Stimulated activated CD4-positive, alpha-beta T cell treated with anti-CD3 and anti-CD28 coated beads, Interleukin-4, amount 100 ng/mL, for 24 hours (primary cell): Measurements from ENCODE around the gene SLC10A1.
"Not testable (repeated sequence)": the region's sequence is repeated elsewhere in the genome, so short reads cannot be mapped to it uniquely, and the experiment has no call there.

Experiments
- DNase-seq: peaks from one replicate; pipeline ENCODE4 v3.0.0-alpha.2; 2020

Gene SLC10A1

DNA sequence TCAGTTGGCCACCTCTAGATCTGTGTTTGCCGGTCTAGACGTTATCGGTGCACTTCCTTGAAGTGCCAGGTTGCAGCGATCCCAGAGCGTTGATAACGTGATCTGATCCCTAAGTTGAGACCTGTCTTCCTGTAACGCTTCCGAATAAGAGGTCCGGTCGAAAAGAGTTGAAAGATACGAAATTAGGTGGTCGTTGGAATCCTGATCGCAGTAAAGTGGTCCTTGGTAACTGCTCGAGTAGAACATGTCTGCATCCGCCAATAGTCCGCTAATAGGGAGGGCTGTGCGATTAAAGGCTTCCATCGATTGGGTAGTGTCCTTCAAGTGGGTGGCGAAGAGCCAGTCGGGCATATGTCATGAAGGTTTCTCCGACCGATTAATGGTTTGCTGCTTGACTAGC, 27.4 kb downstream of the SLC10A1 start:
- no peak for DNase-seq

DNA sequence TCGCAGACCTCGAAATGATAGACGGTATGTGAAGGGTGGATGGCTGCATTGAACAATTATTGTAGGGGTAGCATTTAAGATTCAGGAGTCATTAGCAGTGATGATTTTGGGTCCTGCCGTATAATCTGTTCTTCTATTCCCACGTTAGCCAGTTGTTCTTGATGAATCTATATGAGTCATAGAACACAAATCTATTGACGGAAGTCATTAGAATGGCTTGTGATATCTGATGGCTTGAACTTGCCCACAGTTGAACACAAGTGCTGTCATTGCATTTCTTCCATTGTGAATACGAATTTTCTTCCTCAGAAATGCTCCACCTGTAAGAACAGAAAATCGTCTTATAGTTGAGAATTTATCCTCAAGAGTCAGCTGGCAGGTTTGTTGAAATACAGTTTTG, 28.2 kb downstream of the SLC10A1 start:
- no peak for DNase-seq

DNA sequence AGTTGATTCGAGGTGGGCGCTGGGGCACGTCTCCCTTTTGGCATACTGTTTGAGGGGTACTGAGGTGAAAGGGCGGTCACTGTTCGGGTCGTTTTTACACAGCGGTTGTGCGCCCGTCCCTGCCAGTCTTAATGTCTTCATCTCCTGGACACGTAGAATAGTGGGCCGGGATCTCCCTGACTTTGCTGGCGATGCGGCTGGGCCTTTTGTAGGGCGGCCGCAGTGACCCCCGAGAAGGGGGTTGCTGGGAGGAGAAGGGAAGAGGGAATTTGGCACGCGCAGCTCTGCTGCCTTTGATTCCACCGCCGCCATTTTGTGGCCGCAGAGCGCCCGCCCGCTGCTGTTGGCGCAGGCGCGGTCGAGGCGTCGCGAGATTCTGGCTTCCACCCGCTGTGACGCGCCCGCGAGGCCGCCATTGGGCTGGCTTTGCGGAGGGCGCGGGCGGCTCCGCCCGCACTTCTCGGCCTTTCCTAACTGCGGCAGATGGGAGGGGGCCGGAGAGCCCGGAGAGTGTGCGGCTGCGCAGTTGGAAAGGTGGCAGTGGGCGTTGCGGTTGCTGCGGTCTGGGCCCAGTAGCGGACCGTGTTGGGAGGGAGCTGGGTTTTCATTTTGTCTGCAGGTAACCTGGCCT, 29.6 kb downstream of the SLC10A1 start:
- DNase-seq = peak; percentile 94

DNA sequence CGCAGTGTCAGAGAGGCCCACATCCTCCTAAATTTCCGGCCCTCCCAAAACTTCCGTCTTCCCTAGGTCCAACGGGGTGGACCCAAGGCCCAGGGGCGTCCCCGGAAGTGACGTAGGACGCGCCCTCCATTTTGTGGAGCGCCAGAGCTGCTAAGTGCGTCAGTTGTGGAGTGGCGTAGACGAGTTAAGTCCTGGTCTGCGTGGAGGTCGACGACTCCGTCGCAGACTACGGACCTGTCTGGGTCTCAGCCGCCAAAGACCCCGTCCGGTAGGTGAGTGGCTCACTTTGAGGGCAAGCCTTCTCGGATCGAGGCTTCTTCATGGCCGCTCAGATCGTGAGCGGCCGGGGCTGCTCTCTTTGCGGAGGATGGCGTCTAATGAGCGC, 30.1 kb downstream of the SLC10A1 start, which contains the start of gene SRSF5:
SRSF5 (plus strand) TSS at position 159 of the 385 bp plus-strand sequence. CDS start 1,015 bp downstream, outside the sequence.
- DNase-seq = peak; percentile 94

GRCh38 chr14:69763761-69764510, 33.1 kb downstream of the SLC10A1 start:
- peak; percentile 55 for DNase-seq

- no peak for DNase-seq
Observed at GRCh38 chr14:69760810-69761209, 36.2 kb downstream of the SLC10A1 start.

DNA sequence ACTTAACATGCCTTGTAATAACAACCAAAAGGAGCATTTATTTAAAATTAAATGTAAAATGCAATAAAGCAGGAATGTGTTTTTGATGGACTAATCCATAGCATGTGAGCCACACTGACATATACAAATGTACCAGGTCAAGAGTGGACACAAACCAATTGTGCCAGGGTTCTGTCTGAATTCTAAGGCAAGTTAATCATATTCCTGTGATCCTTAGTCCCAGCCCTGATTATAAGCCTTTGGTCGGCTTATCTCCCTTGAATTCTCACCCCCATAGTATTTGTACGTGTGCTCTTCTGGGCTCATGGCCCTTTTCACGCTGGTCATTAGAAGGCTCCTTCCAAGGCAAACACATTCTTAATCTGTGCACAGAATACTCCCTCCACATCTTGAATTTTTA, 40.7 kb downstream of the SLC10A1 start:
- no peak for DNase-seq

DNA sequence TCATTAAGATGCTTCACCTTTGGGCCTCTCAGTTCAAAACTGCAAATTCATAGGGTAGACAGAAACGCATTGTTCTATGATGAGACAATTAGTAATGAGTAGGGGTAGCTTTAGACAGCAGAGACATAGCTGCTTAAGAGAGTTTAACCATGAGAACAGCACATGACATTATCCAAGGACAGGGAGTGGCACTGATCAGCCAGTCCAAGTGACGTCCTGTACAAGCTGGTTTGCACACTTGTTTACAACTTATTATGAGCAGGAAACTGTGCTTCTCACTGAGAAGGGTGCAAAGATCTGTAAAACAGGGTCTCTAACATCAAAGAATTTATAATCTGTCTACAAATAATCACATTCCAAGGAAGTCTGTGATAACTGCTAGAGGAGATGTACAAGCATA, 41.3 kb downstream of the SLC10A1 start:
- no peak for DNase-seq

GRCh38 chr14:69755296-69755695, 41.7 kb downstream of the SLC10A1 start:
- DNase-seq = no peak

DNA sequence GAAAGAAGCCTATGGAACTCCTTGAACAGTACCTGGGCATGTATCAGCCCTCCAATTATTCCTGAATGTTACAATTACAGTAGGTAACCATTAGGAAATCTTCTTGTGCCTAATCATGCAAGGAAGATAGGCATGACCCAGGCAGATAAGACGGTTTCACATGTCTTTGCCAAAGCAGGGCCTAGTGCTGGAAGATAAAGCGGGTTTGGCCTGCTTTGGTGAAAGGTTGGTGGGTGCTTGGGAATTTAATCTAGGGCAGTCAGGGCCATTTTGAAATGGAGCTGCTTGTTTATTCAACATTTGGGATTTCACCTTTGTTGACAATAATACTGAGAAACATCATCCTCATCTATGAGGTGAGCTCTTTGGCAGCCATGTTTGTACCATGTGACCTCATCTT, 42.6 kb downstream of the SLC10A1 start:
- DNase-seq = no peak

DNA sequence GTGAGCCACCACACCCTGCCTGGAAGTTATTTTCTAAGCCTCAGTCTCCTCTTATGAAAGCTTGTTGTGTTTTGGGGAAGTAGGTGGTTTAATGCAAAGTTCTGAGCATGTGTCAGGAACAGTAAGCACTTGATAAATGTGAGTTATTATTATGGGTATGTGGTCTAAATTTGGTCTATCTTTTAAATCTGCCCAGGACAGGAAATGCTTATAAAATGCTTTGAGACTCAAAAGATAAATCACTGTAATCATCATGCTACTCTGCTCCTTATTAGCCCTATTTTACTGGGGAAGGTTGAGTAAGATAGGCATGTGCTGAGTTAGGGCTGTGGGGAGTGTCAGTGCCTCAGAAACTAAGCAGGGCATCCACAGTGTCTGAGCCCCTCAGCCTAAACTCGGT, 43.2 kb downstream of the SLC10A1 start:
- no peak for DNase-seq

DNA sequence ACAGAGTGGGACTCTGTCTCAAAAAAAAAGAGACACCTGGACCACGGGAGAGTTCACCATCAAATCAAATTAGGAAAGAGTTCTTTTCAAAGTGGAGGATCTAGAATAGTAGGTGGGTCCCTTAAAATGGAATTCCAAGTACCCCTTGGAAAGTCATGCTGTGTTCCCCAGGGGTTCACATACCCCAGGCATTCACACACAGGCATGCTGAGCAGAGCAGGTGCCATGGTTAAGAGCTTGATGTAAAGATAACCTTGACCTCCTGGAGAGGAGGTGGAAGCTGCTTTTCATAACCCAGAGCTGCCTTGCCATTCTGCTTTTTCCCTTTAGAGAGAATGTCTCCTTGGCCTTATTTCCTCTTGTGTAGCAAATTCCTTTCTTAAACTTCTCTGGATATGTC, 44.3 kb downstream of the SLC10A1 start:
- no peak for DNase-seq

GRCh38 chr14:69750495-69750894, 46.5 kb downstream of the SLC10A1 start:
- no peak for DNase-seq

- DNase-seq = no peak
Observed at GRCh38 chr14:69749956-69750355, 47.1 kb downstream of the SLC10A1 start.

GRCh38 chr14:69741055-69741454, 56.0 kb downstream of the SLC10A1 start:
- no peak for DNase-seq

DNA sequence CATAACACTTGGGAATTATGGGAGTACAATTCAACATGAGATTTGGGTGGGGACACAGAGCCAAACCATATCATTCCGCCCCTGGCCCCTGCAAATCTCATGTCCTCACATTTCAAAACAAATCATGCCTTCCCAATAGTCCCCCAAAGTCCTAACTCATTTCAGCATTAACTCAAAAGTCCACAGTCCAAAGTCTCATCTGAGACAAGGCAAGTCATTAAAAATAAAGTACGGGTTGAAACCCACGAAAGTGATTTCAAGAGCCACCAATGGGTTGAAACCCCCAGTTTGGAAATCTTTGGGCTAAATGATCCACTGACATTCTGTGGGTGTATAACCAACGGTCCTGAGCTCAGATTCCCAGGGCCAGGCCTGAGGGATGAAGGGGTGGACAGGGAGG, 60.6 kb downstream of the SLC10A1 start:
- not testable (repeated sequence) for DNase-seq

DNA sequence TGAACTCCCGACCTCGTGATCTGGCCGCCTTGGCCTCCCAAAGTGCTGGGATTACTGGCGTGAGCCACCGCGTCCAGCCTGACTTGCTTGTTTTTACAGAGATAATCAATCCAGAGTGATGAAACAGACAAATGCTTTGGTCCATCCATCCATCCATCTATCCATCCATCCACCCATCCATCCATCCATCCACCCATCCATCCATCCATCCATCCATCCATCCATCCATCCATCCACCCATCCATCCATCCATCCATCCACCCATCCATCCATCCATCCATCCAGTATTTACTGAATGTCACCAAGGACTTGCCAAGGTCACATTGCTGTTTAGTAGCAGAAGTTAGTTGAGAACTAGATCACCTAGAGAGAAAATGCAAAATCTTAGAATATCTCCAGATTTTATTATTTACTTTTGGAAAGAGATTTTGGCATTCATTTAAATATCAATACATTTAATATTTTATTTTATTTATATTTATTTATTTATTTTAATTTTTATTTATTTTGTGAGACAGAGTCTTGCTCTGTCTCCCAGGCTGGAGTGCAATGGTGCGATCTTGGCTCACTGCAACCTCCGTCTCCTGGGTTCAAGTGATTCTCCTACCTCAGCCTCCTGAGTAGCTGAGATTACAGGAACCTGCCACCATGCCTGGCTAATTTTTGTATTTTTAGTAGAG, 65.0 kb downstream of the SLC10A1 start:
- DNase-seq = not testable (repeated sequence)

GRCh38 chr14:69727860-69728259, 69.2 kb downstream of the SLC10A1 start:
- no peak for DNase-seq

DNA sequence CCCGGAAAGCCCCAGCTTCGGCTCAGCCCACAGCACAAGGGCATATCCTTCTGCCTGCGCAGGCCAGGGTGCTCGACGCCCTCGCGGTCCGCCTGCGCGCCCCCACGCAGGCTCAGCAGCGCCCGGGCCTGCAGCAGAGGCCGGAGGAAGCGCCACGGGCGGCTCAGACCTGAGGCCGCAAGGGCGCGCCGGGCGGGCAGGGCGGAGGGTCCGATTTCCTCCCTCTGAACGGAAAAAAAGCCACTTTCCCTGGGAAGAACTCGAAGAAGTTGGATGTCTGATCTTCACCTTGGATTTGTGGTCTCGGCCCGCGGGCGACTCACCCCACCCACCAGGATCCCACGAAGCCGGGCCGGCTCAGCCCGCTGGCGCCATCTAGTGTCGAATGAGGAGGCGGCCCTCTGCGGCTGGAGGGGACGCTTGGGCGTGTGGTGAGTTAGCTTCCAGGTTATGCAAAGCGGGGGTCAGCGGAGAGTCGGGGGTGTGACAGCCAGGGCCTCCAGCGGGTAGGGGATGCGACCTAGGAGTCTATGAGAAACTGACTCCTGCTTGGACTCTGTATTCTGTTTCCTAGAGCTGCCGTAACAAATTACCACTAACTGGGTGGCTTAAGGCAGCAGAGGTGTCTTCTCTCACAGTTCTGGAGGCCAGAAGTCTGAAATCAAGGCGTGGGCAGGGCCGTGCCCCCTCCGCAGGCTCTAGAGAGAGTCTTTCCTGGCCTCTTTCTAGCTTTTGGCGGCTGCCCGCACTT, 70.1 kb downstream of the SLC10A1 start:
- DNase-seq = peak; percentile 85
